KOPT-K1 (cell line): ENCODE measurements around the gene LRIT1.

Source experiments
- H3K27ac ChIP-seq: fragments of 200-600 bp; sonication (generic); 2 replicates; pipeline ENCODE4 v1.5.1; 2016; ENCODE audit warnings: antibody characterized with exemption, mild to moderate bottlenecking, low read depth, low read length; ENCODE audit not compliant: poor library complexity, severe bottlenecking
- H3K36me3 ChIP-seq: fragments of 200-600 bp; sonication (generic); 2 replicates; pipeline ENCODE4 v1.5.1; 2017; ENCODE audit warnings: antibody characterized with exemption, mild to moderate bottlenecking, low read length, moderate library complexity; ENCODE audit not compliant: insufficient read depth
- H3K9me3 ChIP-seq: fragments of 200-600 bp; sonication (generic); 2 replicates; pipeline ENCODE4 v1.5.1; 2017; ENCODE audit warnings: antibody characterized with exemption, low read length, mild to moderate bottlenecking; ENCODE audit not compliant: insufficient read depth, poor library complexity, severe bottlenecking

LRIT1 gene

DNA sequence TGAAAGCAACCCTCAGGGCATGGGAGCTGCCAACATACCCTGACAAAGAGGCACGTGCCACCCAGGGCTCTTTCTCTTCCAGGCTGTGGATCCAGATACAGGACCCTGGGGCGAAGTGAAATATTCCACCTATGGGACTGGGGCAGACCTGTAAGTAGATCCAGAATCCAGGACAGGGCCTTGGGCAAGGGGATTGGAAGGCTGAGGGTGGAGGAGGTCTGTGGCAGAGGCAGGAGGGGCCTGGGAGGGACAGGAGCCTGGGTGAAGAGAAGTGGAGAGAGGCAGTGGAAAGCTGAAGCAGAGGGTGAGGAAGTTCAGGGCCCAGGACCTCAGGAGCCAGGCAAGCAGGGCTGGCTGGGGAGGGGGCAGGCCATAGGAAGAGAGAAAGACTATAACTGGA is 29.8 kb downstream of the LRIT1 start:
- no peak overlapping the region for H3K27ac ChIP-seq
- no peaks in the 10 kb centered on the region for H3K36me3 ChIP-seq
- no peaks in the 10 kb centered on the region for H3K9me3 ChIP-seq

DNA sequence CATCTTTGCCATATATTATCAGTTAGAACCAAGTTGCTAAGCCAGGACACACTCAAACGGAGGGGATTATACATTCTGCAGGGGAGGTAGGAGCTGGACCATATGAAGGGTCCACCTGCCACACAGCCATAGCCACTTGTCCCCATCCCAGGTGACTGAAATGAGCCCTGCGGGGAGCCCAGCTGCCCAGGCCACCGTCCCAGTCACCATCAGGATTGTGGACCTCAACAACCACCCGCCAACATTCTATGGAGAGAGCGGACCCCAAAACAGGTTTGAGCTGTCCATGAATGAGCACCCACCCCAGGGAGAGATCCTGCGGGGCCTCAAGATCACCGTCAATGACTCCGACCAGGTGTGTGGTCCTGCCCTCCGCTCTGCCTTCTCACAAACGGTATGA is 33.3 kb downstream of the LRIT1 start:
- Histone ChIP-seq H3K9me3 (no peaks in the 10 kb centered on the region), H3K36me3 (no peaks in the 10 kb centered on the region)

DNA sequence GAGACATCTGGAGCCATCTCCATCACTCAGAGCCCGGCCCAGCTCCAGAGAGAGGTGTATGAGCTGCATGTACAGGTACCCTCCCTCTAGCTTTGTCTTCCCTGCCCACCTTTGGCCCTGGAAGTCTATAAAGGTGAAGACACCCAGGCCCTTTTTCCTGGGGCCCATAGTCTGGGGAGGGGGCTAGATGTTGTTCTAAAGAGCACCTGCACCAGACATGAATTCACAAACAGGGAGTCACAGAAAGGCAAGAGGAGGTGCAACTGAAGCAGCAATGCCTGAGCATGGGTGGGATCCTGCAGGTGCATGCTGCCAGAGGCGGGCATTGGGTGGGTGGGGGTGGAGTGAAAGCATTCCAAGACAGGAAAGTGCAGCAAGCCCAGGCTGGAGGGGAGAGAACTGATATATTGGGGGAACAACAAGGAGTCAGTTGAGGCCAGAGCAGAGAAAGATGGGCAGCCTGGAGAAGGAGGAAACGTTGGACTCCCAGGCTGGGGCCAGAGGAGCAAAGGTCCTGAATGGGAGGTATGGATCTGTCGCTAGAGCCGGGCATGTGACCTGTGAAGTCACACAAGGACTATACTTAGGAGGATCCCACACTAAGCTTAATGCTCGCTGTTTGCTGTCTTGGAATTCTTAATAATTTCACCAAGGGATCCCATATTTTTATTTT is 35.4 kb downstream of the LRIT1 start:
- Histone ChIP-seq H3K36me3 (no peaks in the 10 kb centered on the region), H3K9me3 (no peaks in the 10 kb centered on the region), H3K27ac (no peak overlapping the region)

More for the DNA sequence above, 33.3 kb downstream of the LRIT1 start:
- H3K27ac ChIP-seq: no peak overlapping the region

DNA sequence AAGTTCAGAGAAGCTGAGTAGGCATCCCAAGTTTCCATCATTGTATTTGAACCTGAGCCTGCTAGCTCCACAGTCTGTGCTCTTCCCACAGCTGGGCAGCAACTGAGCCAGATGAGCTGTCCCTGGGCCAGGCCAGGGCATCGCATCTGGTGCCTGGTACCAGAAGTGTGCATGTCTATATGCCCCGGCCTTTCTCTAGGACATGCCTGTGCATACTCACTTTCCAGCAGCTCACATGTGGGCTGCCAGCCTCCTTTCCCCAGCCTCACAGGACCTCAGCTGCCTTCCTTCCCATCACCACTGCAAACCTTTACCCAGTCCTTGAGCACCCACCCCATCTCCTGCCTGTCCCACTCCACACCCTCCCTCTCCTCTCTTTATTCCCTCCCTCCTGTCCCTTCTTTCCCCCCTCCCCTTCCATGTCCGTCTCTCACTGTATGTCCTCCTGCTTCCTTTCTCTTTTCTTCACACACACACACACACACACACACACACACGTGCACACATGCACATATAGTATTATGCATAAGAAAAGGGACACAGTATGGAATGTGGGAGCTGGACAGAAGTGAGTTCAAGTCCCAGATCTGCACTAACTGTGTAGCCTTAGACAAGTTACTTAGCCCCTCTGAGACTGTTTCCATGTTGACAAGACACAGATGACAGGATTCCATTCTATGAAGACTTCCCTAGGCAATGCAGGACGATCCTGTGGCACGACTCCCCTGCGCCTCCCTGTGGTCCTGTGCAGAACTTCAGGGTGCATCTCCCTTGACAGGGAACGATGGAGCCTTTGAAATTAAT is 36.1 kb downstream of the LRIT1 start:
- Histone ChIP-seq H3K27ac (no peak overlapping the region), H3K9me3 (no peaks in the 10 kb centered on the region), H3K36me3 (no peaks in the 10 kb centered on the region)

DNA sequence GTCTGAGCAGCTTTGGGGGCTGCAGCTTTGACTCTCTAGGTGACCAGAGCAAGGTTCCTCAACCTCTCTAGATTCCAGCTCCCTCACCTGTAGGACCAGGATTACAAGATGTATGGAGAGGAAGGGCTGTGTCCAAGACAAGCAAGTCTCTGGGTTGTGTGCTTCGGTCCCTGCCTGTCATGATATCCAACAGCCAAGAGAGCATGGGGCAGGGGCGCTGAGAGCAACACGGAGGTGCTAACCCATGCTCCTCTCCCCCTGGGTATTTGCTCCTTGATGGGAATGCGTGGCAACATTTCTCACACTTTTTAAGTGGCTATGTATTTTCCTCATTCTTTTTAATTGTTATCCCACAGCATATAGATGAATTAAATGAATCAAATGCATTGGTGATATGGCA is 36.7 kb downstream of the LRIT1 start:
- Histone ChIP-seq H3K9me3 (no peaks in the 10 kb centered on the region), H3K36me3 (no peaks in the 10 kb centered on the region), H3K27ac (no peak overlapping the region)

DNA sequence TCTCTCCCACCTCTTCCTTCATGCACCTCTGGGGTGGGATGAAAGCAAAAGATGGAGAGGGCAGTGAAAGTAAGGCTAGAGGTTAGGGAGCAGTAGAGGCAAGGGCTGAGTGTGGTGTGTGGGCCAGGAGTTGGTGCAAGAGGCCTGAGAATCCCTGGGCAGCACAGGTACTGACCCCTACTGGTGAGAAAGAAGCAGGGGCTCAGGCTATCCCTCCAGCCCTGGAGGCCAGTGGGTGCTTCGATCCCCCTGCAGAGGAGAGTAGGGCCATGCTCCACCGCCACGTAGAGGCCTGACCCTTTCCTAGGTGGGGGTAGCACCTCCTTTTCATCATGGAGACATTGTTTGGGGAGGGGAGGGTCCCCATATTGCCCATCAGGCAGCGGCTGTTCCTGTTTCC is 37.2 kb downstream of the LRIT1 start:
- Histone ChIP-seq H3K9me3 (no peaks in the 10 kb centered on the region), H3K27ac (no peak overlapping the region), H3K36me3 (no peaks in the 10 kb centered on the region)

DNA sequence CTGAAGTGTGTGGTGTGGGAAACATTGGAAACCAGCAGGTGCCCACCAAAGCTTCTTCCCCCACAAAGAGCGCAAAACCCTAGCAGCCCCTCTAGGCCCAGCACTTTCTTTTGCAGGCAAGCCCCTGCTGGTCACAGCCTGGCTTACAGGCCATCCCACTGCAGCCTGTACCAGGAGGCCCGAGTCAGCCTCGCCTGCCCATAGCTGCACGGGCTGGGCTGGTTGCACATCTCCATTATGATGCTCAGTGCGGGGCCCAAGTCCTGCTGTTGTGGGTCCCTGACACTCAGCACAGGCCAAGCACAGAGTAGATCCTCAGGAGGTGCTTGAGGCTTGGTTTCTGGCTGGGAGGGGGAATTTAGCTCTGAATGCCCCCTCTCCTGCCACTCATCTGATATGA is 39.0 kb downstream of the LRIT1 start:
- Histone ChIP-seq H3K36me3 (no peaks in the 10 kb centered on the region), H3K27ac (no peak overlapping the region)

DNA sequence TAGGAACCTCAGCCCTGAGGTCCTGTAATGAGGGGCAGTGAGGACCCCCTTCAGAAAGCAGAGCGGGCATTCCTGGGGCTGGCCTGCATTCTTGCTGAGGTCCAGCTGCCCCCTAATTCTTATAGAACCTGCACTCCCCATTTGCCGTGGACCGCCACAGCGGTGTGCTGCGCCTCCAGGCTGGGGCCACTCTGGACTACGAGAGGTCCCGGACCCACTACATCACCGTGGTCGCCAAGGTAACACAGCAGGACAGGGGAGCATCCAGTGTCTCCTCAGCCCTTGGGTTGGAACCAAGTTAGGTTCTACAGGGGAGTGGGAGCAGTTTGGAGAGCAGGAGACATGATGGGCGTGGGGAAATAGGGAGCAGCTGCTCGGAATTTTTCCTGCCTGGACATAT is 39.7 kb downstream of the LRIT1 start:
- H3K36me3 ChIP-seq: no peaks in the 10 kb centered on the region
- H3K27ac ChIP-seq: no peak overlapping the region
- H3K9me3 ChIP-seq: no peaks in the 10 kb centered on the region

More for the DNA sequence above, 39.0 kb downstream of the LRIT1 start:
- no peaks in the 10 kb centered on the region for H3K9me3 ChIP-seq

DNA sequence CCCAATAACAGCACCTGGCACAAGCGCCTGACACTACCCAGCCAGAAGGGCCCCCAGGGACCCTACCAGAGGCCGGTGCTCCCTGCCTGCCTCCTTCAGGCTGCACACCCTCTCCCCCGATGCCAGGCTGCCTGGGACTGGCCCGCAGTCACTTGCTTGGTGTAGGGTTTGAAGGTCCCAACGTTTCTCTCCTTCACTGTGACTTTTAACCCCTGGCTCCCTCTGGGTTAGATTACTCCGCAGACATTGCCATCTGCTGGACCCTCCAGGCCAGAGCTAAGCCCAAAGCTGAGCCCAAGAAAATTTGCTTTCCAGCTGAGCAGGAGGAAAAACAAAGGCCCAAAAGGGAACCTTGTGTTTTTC is 40.1 kb downstream of the LRIT1 start:
- H3K36me3 ChIP-seq: no peaks in the 10 kb centered on the region
- H3K9me3 ChIP-seq: no peaks in the 10 kb centered on the region
- no peak overlapping the region for H3K27ac ChIP-seq

DNA sequence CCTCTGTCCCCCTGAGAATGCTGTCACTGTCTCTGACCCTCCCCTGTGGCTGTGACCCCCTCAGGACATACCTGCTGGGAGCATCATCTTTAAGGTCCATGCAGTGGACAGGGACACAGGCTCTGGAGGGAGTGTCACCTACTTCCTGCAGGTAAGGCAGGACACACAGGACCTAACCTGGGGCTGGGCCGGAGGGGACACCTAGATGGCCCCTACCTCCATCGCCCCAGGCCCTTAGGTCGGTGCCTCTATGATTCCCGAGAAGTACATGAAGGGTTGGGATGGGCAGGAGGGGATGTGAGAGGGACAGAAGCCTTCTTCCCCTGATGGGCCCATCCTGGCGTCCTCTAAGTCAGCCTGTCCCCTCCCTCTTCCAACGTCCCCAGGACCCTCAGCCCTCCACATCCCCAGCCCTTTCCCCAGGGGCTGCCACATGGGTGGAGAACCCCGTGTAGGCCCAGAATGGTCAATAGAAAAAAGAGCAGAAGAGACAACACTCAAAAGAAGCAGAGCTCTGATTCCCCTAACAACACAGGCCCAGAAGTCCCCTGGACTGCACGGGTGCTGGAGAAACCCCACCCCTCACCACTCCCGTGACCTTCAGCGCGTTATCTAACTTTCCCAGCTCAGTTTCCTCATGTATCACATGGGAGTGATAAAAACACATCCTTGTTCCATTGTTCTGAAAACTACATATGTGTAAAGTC is 40.7 kb downstream of the LRIT1 start:
- H3K27ac ChIP-seq: no peak overlapping the region
- no peaks in the 10 kb centered on the region for H3K36me3 ChIP-seq
- H3K9me3 ChIP-seq: no peaks in the 10 kb centered on the region

DNA sequence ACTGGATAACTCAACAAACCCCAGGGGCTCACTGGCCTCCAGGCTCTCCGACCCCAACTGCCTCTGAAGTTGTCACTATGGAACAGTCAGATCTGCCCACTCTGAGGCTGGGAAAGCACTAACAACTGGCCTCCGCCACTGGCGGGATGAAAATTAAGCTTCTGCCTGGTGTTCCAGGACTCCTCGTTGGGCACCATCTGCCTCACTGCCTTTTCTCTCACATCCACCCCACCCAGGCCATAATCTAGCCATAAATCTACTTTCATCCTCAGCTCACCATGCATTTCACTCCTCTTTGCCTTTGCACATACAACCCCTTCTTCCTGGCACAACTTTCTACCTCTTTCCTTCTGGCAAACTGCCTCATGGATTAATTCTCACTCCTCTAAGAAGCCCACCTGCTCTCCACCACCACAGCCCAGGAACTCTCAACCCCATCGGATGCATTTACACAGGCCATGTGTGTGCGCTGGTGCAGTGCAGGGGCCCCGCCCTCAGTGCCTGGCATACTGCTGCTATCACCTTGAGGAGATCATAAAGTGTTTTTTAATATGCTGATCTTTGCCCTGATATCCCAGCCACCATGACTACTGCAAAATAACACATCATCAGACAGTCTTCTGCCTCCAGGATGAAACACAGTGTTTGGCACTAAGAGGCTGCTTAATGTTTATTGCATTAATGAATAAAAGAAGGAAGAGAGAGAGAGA is 43.0 kb downstream of the LRIT1 start:
- Histone ChIP-seq H3K36me3 (no peaks in the 10 kb centered on the region), H3K9me3 (no peaks in the 10 kb centered on the region), H3K27ac (no peak overlapping the region)

DNA sequence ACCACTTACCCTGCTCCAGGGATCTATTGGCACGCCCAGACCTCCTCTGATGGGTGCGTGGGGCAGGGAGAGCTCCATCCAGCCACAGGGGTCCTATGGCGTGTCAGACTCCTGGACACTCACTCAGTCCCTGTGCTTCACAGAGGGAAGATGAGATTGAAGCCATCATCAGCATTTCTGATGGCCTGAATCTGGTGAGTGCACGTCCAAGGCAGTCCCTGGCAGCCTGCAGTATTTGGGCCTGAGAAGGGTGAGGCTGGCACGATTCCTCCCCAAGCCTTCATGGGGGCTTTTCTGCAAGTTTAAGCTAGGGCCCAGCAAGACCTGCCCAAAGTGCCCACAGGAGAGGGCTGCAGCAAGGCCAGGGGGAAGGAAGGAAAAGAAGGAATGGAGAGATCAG is 43.7 kb downstream of the LRIT1 start:
- Histone ChIP-seq H3K36me3 (no peaks in the 10 kb centered on the region), H3K9me3 (no peaks in the 10 kb centered on the region), H3K27ac (no peak overlapping the region)

DNA sequence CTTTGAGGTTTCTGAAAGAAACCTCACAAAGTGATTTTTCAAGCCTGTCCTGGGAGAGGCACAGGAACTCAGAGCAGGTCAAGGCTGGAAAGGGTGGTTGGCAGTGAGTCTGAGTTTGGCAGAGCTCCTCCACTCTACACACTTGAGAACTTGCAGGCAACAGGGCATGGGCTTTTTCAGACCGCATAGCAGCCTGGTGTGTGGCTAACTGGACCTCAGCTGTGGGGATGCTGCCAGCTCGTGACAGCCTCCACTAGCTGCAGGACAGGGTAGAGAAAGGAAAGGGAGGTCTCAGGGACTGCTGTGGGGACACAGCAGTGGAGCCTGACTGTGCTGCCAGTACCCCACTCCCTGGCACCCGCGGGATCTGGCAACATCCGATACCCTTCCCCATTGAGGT is 44.4 kb downstream of the LRIT1 start:
- Histone ChIP-seq H3K9me3 (no peaks in the 10 kb centered on the region), H3K36me3 (no peaks in the 10 kb centered on the region), H3K27ac (no peak overlapping the region)

DNA sequence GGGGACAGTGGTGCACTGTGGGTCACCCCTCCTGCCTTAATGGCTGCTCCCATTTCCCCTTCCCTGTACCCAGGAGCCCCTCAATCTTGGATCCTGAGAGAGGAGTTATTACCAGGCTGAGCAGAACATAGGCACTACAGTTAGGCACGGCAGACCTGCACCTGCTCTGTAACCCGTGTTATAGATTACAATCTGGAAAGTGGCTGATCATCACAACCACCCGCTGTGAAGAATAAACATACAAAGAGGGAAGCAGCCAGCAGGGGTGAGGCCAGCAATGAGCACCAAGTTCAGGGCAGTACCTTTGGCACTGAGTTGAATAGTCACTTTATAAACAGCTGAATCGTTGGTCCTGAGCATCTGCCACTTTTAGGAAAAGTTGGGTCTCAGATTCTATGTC is 45.3 kb downstream of the LRIT1 start:
- H3K36me3 ChIP-seq: no peaks in the 10 kb centered on the region
- H3K9me3 ChIP-seq: no peaks in the 10 kb centered on the region
- H3K27ac ChIP-seq: no peak overlapping the region
